ENCODE measurements around the gene STAT5A. TPM values are rescaled to one million over a fixed set of nuclear protein-coding genes. Genes with fewer than 3 reads are reported as not detected.

Gene STAT5A
- polyA plus RNA-seq, 1 donor from 2014 or later: 0.28 TPM

DNA sequence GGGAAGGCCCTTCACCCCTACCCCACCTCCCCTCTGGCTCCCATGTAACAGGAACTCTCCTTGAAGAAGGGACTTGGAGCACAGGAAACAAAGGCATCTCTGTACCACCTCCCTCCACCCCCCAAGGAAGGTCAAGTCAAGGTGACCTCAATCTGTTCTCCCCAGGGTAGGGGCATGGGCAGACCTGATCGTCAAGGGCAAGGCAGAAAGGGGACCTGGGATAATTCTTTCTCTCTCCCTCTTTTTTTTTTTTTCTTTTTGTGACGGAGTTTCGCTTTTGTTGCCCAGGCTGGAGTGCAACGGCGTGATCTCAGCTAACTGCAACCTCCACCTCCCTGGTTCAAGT, 4.3 kb upstream of the STAT5A start:
- peaks cover 24% of the 10 kb centered on the region for H3K27me3 ChIP-seq (ENCODE audit: insufficient read depth, low read depth, low read length)
- no peak overlapping the region for H3K4me3 ChIP-seq (ENCODE audit: low read length)
- H3F3A ChIP-seq (ENCODE audit: insufficient read depth, low read length, poor library complexity, severe bottlenecking): no peaks in the 10 kb centered on the region
- no peaks in the 10 kb centered on the region for H3K9me3 ChIP-seq (ENCODE audit: low read length)
- H3K27ac ChIP-seq (ENCODE audit: low read length): no peak overlapping the region
- no peak overlapping the region for H3K9ac ChIP-seq (ENCODE audit: low read length)
- no peaks in the 10 kb centered on the region for H3K79me2 ChIP-seq (replicated peaks; ENCODE audit: insufficient read depth, low read length)
- no peaks in the 10 kb centered on the region for H3K36me3 ChIP-seq (ENCODE audit: insufficient read depth, low read length)
- no peak overlapping the region for H2AFZ ChIP-seq (ENCODE audit: low read depth, low read length)
- no peaks in the 10 kb centered on the region for H3K9me2 ChIP-seq (ENCODE audit: insufficient read depth, low read length)
- H4K20me1 ChIP-seq (ENCODE audit: insufficient read depth): no peaks in the 10 kb centered on the region
- TF ChIP-seq POLR2AphosphoS5 (IDR thresholded peaks at IDR 0.05): no peak
- no peak for TF ChIP-seq EZH2 (IDR thresholded peaks at IDR 0.05; ENCODE audit: borderline replicate concordance, insufficient read depth, low read length, poor library complexity, severe bottlenecking)
- no peak for TF ChIP-seq EP300 (conservative IDR thresholded peaks at IDR 0.05; ENCODE audit: poor library complexity, severe bottlenecking)
- TF ChIP-seq, protein P1, sequence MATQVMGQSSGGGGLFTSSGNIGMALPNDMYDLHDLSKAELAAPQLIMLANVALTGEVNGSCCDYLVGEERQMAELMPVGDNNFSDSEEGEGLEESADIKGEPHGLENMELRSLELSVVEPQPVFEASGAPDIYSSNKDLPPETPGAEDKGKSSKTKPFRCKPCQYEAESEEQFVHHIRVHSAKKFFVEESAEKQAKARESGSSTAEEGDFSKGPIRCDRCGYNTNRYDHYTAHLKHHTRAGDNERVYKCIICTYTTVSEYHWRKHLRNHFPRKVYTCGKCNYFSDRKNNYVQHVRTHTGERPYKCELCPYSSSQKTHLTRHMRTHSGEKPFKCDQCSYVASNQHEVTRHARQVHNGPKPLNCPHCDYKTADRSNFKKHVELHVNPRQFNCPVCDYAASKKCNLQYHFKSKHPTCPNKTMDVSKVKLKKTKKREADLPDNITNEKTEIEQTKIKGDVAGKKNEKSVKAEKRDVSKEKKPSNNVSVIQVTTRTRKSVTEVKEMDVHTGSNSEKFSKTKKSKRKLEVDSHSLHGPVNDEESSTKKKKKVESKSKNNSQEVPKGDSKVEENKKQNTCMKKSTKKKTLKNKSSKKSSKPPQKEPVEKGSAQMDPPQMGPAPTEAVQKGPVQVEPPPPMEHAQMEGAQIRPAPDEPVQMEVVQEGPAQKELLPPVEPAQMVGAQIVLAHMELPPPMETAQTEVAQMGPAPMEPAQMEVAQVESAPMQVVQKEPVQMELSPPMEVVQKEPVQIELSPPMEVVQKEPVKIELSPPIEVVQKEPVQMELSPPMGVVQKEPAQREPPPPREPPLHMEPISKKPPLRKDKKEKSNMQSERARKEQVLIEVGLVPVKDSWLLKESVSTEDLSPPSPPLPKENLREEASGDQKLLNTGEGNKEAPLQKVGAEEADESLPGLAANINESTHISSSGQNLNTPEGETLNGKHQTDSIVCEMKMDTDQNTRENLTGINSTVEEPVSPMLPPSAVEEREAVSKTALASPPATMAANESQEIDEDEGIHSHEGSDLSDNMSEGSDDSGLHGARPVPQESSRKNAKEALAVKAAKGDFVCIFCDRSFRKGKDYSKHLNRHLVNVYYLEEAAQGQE (IDR thresholded peaks at IDR 0.05; ENCODE audit: borderline replicate concordance): no peak
- no peak for TF ChIP-seq MXI1 (conservative IDR thresholded peaks at IDR 0.05; ENCODE audit: poor library complexity, severe bottlenecking)
- no peak for TF ChIP-seq RAD21 (conservative IDR thresholded peaks at IDR 0.05)
- TF ChIP-seq SMC3 (conservative IDR thresholded peaks at IDR 0.05; ENCODE audit: poor library complexity): no peak
- TF ChIP-seq, protein P2, sequence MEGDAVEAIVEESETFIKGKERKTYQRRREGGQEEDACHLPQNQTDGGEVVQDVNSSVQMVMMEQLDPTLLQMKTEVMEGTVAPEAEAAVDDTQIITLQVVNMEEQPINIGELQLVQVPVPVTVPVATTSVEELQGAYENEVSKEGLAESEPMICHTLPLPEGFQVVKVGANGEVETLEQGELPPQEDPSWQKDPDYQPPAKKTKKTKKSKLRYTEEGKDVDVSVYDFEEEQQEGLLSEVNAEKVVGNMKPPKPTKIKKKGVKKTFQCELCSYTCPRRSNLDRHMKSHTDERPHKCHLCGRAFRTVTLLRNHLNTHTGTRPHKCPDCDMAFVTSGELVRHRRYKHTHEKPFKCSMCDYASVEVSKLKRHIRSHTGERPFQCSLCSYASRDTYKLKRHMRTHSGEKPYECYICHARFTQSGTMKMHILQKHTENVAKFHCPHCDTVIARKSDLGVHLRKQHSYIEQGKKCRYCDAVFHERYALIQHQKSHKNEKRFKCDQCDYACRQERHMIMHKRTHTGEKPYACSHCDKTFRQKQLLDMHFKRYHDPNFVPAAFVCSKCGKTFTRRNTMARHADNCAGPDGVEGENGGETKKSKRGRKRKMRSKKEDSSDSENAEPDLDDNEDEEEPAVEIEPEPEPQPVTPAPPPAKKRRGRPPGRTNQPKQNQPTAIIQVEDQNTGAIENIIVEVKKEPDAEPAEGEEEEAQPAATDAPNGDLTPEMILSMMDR (IDR thresholded peaks at IDR 0.05; ENCODE audit: poor library complexity, severe bottlenecking): no peak
- H3K4me2 ChIP-seq (ENCODE audit: low read length): no peak overlapping the region

DNA sequence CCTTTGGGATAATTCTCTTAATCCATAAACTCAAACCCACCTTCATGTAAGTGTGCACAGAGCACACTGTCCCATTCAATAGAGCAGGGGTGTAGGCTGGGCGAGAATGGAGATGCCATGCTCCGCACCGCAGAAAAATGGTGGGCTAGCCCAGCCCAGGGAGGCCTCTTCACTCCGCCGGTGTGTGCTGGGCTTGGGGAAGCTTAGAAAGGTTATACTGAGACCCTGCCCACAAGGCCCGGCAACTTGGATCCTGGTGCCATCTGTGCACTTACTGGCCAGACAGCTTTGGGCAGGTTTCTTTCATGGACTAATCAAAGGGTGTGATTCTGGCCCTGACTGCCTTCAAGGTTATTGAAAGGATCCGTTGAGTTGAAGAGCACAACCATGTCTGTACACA, 3.7 kb upstream of the STAT5A start:
- TF ChIP-seq SMC3 (conservative IDR thresholded peaks at IDR 0.05; ENCODE audit: poor library complexity): no peak
- no peak for TF ChIP-seq POLR2AphosphoS5 (IDR thresholded peaks at IDR 0.05)
- TF ChIP-seq TAF1 (IDR thresholded peaks at IDR 0.05; ENCODE audit: low read depth): no peak
- no peak for TF ChIP-seq EP300 (conservative IDR thresholded peaks at IDR 0.05; ENCODE audit: poor library complexity, severe bottlenecking)
- TF ChIP-seq EZH2 (IDR thresholded peaks at IDR 0.05; ENCODE audit: borderline replicate concordance, insufficient read depth, low read length, poor library complexity, severe bottlenecking): no peak
- TF ChIP-seq, protein P2 (IDR thresholded peaks at IDR 0.05; ENCODE audit: poor library complexity, severe bottlenecking): no peak
- no peak for TF ChIP-seq MXI1 (conservative IDR thresholded peaks at IDR 0.05; ENCODE audit: poor library complexity, severe bottlenecking)
- TF ChIP-seq, protein P1 (IDR thresholded peaks at IDR 0.05; ENCODE audit: borderline replicate concordance): no peak
- TF ChIP-seq RAD21 (conservative IDR thresholded peaks at IDR 0.05): no peak
- Histone ChIP-seq H3K79me2 (replicated peaks; ENCODE audit: insufficient read depth, low read length) (no peaks in the 10 kb centered on the region), H3K9ac (ENCODE audit: low read length) (no peak overlapping the region), H3K4me3 (ENCODE audit: low read length) (no peak overlapping the region), H3K27me3 (ENCODE audit: insufficient read depth, low read depth, low read length) (peaks cover 30% of the 10 kb centered on the region), H3F3A (ENCODE audit: insufficient read depth, low read length, poor library complexity, severe bottlenecking) (no peaks in the 10 kb centered on the region), H3K27ac (ENCODE audit: low read length) (no peak overlapping the region), H3K9me3 (ENCODE audit: low read length) (no peaks in the 10 kb centered on the region), H3K4me2 (ENCODE audit: low read length) (no peak overlapping the region), H4K20me1 (ENCODE audit: insufficient read depth) (no peaks in the 10 kb centered on the region), H3K36me3 (ENCODE audit: insufficient read depth, low read length) (no peaks in the 10 kb centered on the region), H3K9me2 (ENCODE audit: insufficient read depth, low read length) (no peaks in the 10 kb centered on the region), H2AFZ (ENCODE audit: low read depth, low read length) (no peak overlapping the region)
